ENCODE results near the gene SLC7A4. TPM values are rescaled to one million over a fixed set of nuclear protein-coding genes. Genes with fewer than 3 reads are reported as not detected.

The SLC7A4 gene
- total and polyA plus RNA-seq, 2 donors (not counting 1 experiment from before 2014, with no cell fraction given): not detected

DNA sequence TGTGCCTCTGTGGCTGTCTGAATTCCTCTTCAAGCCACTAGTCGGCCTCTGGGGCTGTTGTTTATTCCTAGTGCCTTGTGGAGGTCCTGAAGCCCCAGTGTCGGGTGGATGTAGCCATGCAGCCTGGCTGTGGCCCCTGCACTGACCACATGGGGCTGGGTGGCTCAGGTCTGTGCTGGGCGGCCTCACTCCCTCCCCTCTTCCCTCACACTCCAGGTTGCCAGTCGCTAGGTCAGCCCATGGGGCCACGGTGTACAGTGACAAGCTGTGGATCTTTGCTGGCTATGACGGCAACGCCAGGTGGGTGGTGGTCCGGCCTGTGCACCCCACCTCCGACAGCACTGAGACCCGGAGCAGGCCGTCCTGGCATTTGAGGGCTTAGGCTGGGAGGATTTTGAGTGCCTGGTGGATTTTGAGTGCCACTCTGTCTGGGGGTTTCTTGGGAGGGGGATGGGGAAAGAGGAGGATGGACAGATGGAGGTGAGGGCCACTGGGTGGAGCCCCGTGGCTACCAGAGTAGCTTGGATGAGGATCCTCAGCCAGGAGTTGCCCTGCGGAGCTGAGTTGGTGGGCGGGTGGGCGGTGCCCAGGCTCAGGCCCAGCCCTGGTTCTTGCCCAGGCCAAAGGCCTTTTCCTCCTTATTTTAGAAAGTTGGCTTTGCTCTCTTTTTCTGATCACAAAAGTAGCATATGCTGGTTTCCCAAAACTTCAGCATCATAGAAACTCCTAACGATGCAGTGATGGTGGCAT, 43.6 kb downstream of the SLC7A4 start:
- Histone ChIP-seq H3K27ac (ENCODE audit: low read length in 2 of 2) (no peak overlapping the region), H3K4me2 (replicated peaks; ENCODE audit: low read depth, low read length, poor library complexity, severe bottlenecking) (no peak overlapping the region), H3K4me3 (ENCODE audit: control extremely low read depth in 1 of 5, extremely low read depth in 1 of 5, insufficient read depth in 1 of 5, low read depth in 2 of 5, low read length in 4 of 5) (no peak overlapping the region), H3K4me1 (ENCODE audit: control insufficient read depth in 2 of 2, insufficient read depth in 2 of 2, low read length in 2 of 2) (no peaks in the 10 kb centered on the region), H4K20me1 (ENCODE audit: control insufficient read depth, insufficient read depth, low read length, poor library complexity, severe bottlenecking) (no peaks in the 10 kb centered on the region), H2AFZ (ENCODE audit: insufficient read depth, low read depth, low read length, poor library complexity, severe bottlenecking) (no peak overlapping the region), H3K9ac (ENCODE audit: low read length) (no peak overlapping the region), H3K27me3 (replicated peaks in 1 of 4; ENCODE audit: control extremely low read depth in 1 of 4, control insufficient read depth in 3 of 4, insufficient read depth in 4 of 4, low read length in 3 of 4) (no peaks in the 10 kb centered on the region), H3K79me2 (ENCODE audit: control insufficient read depth, insufficient read depth, low read length) (no peaks in the 10 kb centered on the region), H3K9me3 (ENCODE audit: control extremely low read depth in 1 of 3, control insufficient read depth in 2 of 3, insufficient read depth in 1 of 3, low read length in 2 of 3) (no peaks in the 10 kb centered on the region), H3K36me3 (replicated peaks in 1 of 2; ENCODE audit: control extremely low read depth in 1 of 2, control insufficient read depth in 1 of 2, extremely low read depth in 1 of 2, insufficient read depth in 2 of 2, low read length in 1 of 2) (peaks cover 0 to 23% of the 10 kb centered on the region in 2 experiments)
- WGBS (ENCODE audit: insufficient coverage): 97% methylated on average over 16 of the region's 16 CpGs
- H3K4me1 Mint-ChIP-seq: peaks cover 3% of the 10 kb centered on the region
- no peak overlapping the region for H3K27ac Mint-ChIP-seq
- intact Hi-C loops (cut with micrococcal nuclease): loop anchor here (10.0 kb wide), 1 partner anchor 56 kb away; the partner anchor contains the start of gene LRRC74B
- POLR2A ChIA-PET: no interaction called here
- no peaks in the 10 kb centered on the region for H3K27me3 Mint-ChIP-seq
- no peaks in the 10 kb centered on the region for H3K9me3 Mint-ChIP-seq (ENCODE audit: insufficient read depth)
- ATAC-seq (ENCODE audit: low read depth) (no peak), DNase-seq (no peak)
- TF ChIP-seq, protein P1, sequence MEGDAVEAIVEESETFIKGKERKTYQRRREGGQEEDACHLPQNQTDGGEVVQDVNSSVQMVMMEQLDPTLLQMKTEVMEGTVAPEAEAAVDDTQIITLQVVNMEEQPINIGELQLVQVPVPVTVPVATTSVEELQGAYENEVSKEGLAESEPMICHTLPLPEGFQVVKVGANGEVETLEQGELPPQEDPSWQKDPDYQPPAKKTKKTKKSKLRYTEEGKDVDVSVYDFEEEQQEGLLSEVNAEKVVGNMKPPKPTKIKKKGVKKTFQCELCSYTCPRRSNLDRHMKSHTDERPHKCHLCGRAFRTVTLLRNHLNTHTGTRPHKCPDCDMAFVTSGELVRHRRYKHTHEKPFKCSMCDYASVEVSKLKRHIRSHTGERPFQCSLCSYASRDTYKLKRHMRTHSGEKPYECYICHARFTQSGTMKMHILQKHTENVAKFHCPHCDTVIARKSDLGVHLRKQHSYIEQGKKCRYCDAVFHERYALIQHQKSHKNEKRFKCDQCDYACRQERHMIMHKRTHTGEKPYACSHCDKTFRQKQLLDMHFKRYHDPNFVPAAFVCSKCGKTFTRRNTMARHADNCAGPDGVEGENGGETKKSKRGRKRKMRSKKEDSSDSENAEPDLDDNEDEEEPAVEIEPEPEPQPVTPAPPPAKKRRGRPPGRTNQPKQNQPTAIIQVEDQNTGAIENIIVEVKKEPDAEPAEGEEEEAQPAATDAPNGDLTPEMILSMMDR (IDR thresholded peaks at IDR 0.05): no peak
- TF ChIP-seq EZH2 (IDR thresholded peaks at IDR 0.05; ENCODE audit: borderline replicate concordance, insufficient read depth, low read depth, low read length, poor library complexity, severe bottlenecking): no peak
- H3K4me3 Mint-ChIP-seq: no peak overlapping the region
- CTCF ChIA-PET: no interaction called here

DNA sequence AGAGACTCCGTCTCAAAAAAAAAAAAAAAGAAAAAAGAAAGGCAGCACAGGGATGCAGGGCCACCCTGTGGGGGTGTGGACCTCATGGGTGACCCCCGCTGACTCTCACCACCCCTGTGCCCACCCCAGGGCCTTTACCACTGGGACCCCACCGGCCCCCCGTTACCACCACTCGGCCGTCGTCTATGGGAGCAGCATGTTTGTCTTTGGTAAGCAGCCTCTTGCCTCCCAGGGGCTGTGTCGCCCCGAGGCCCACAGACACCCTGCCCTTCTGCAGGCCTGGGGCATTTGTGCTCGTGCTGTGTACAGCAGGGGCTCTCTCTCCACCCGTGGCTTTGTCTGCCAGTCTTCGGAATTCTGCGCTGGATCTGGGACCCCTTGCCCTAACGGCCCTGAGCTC, 45.0 kb downstream of the SLC7A4 start:
- no peak overlapping the region for H3K9ac ChIP-seq (ENCODE audit: low read length)
- CTCF ChIA-PET: interaction anchor here (1.2 kb wide), 1 partner anchor 31 kb away, joined by 3 read pairs; no protein-coding TSS in a partner anchor
- no peak for DNase-seq

More for the DNA sequence above, 45.0 kb downstream of the SLC7A4 start:
- Mint-ChIP-seq H3K4me1 (peaks cover 12% of the 10 kb centered on the region), H3K9me3 (ENCODE audit: insufficient read depth) (no peaks in the 10 kb centered on the region), H3K27me3 (no peaks in the 10 kb centered on the region), H3K4me3 (no peak overlapping the region), H3K27ac (no peak overlapping the region)
- H3K9me3 ChIP-seq (ENCODE audit: control extremely low read depth in 1 of 3, control insufficient read depth in 2 of 3, insufficient read depth in 1 of 3, low read length in 2 of 3): no peaks in the 10 kb centered on the region
- no peak overlapping the region for H3K4me3 ChIP-seq (ENCODE audit: control extremely low read depth in 1 of 5, extremely low read depth in 1 of 5, insufficient read depth in 1 of 5, low read depth in 2 of 5, low read length in 4 of 5)
- H2AFZ ChIP-seq (ENCODE audit: insufficient read depth, low read depth, low read length, poor library complexity, severe bottlenecking): no peak overlapping the region
- no peaks in the 10 kb centered on the region for H4K20me1 ChIP-seq (ENCODE audit: control insufficient read depth, insufficient read depth, low read length, poor library complexity, severe bottlenecking)
- H3K4me2 ChIP-seq (replicated peaks; ENCODE audit: low read depth, low read length, poor library complexity, severe bottlenecking): no peak overlapping the region
- POLR2A ChIA-PET: no interaction called here
- 97% methylated on average over 13 of the region's 14 CpGs for WGBS (ENCODE audit: insufficient coverage)
- H3K27ac ChIP-seq (ENCODE audit: low read length in 2 of 2): no peak overlapping the region
- TF ChIP-seq, protein P1 (IDR thresholded peaks at IDR 0.05): no peak
- no peak for TF ChIP-seq EZH2 (IDR thresholded peaks at IDR 0.05; ENCODE audit: borderline replicate concordance, insufficient read depth, low read depth, low read length, poor library complexity, severe bottlenecking)
- H3K79me2 ChIP-seq (ENCODE audit: control insufficient read depth, insufficient read depth, low read length): peaks cover 7% of the 10 kb centered on the region
- peaks cover 7 to 8% of the 10 kb centered on the region in 2 donors for H3K4me1 ChIP-seq (ENCODE audit: control insufficient read depth in 2 of 2, insufficient read depth in 2 of 2, low read length in 2 of 2)
- peaks cover 0 to 18% of the 10 kb centered on the region in 2 experiments for H3K36me3 ChIP-seq (replicated peaks in 1 of 2; ENCODE audit: control extremely low read depth in 1 of 2, control insufficient read depth in 1 of 2, extremely low read depth in 1 of 2, insufficient read depth in 2 of 2, low read length in 1 of 2)
- intact Hi-C loops (cut with micrococcal nuclease): loop anchor here (10.0 kb wide), 1 partner anchor 57 kb away; the partner anchor contains the start of gene LRRC74B
- H3K27me3 ChIP-seq (replicated peaks in 1 of 4; ENCODE audit: control extremely low read depth in 1 of 4, control insufficient read depth in 3 of 4, insufficient read depth in 4 of 4, low read length in 3 of 4): no peaks in the 10 kb centered on the region
- no peak for ATAC-seq (ENCODE audit: low read depth)

Measured in B cell (primary cell).